ENCODE results near the gene CROCC2.

Gene CROCC2

DNA sequence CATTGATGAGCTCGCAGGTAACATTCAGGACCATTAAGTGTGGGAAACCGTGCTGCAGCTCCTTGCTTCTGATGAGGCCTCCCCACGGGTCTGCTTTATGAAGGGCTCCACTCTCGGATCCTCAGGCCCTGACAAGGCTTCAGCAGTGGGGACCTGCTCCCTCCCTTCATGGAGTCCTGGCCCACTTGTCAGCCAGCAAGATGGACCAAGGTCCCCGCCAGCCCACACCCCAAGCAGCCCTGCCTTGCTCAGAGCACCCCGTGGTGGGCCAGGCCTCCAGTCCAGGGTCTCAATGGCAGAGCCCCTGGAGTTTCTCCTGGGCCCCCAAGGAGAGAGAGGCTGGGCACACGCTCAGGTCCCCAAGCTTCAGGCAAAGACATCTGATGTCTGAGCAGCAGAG, 41.5 kb downstream of the CROCC2 start:
- no peak overlapping the region for H3K27ac Mint-ChIP-seq
- H3K4me1 Mint-ChIP-seq, result peaks cover 8% of the 10 kb centered on the region
- H3K27me3 Mint-ChIP-seq (ENCODE audit: low read depth, poor library complexity), result peaks cover 15% of the 10 kb centered on the region
- no peaks in the 10 kb centered on the region for H3K9me3 Mint-ChIP-seq
- DNase-seq, result no peak
- H3K4me3 Mint-ChIP-seq, result no peak overlapping the region
- no peaks in the 10 kb centered on the region for H3K36me3 Mint-ChIP-seq (ENCODE audit: low read depth)
- TF ChIP-seq, protein P1, sequence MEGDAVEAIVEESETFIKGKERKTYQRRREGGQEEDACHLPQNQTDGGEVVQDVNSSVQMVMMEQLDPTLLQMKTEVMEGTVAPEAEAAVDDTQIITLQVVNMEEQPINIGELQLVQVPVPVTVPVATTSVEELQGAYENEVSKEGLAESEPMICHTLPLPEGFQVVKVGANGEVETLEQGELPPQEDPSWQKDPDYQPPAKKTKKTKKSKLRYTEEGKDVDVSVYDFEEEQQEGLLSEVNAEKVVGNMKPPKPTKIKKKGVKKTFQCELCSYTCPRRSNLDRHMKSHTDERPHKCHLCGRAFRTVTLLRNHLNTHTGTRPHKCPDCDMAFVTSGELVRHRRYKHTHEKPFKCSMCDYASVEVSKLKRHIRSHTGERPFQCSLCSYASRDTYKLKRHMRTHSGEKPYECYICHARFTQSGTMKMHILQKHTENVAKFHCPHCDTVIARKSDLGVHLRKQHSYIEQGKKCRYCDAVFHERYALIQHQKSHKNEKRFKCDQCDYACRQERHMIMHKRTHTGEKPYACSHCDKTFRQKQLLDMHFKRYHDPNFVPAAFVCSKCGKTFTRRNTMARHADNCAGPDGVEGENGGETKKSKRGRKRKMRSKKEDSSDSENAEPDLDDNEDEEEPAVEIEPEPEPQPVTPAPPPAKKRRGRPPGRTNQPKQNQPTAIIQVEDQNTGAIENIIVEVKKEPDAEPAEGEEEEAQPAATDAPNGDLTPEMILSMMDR (IDR thresholded peaks at IDR 0.05), result no peak

DNA sequence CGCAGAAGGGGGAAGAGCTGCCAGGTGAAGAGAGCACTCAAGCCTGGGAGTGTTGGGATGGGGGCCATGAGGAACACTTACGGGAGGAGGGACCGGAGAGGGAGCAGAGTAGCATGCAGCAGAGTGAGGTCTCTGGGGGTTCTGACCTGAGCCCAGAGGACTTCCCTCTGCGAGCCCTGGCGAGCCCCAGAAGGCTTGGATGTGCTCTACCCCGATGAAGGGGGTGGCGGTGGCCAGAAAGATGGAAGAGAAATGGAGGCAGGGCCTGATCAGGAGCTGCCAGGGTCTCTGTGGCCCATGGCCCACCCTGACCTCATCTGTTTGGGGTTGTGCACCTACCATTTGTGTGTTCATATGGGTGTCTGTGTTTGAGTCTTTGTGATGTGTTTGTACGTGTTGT, 42.0 kb downstream of the CROCC2 start:
- Mint-ChIP-seq H3K27me3 (ENCODE audit: low read depth, poor library complexity) (peaks cover 13% of the 10 kb centered on the region), H3K36me3 (ENCODE audit: low read depth) (no peaks in the 10 kb centered on the region), H3K27ac (no peak overlapping the region), H3K4me3 (no peak overlapping the region), H3K9me3 (no peaks in the 10 kb centered on the region), H3K4me1 (peaks cover 8% of the 10 kb centered on the region)
- no peak for DNase-seq
- TF ChIP-seq, protein P1 (IDR thresholded peaks at IDR 0.05), result no peak

- no peak overlapping the region for H3K27ac Mint-ChIP-seq
- no peak for DNase-seq
- H3K27me3 Mint-ChIP-seq (ENCODE audit: low read depth, poor library complexity), result peaks cover 13% of the 10 kb centered on the region
Measured at GRCh38 chr2:240948905-240949790, 43.0 kb downstream of the CROCC2 start.

GRCh38 chr2:240949791-240950705, 43.9 kb downstream of the CROCC2 start:
- no peaks in the 10 kb centered on the region for H3K9me3 Mint-ChIP-seq
- H3K4me3 Mint-ChIP-seq, result no peak overlapping the region
- peaks cover 23% of the 10 kb centered on the region for H3K4me1 Mint-ChIP-seq
- TF ChIP-seq, protein P1 (IDR thresholded peaks at IDR 0.05), result no peak
- no peaks in the 10 kb centered on the region for H3K36me3 Mint-ChIP-seq (ENCODE audit: low read depth)
- H3K27me3 Mint-ChIP-seq (ENCODE audit: low read depth, poor library complexity), result peaks cover 18% of the 10 kb centered on the region
- DNase-seq, result no peak
- H3K27ac Mint-ChIP-seq, result no peak overlapping the region

More at GRCh38 chr2:240948905-240949790, 43.0 kb downstream of the CROCC2 start:
- Mint-ChIP-seq H3K9me3 (no peaks in the 10 kb centered on the region), H3K4me1 (peaks cover 14% of the 10 kb centered on the region), H3K4me3 (no peak overlapping the region), H3K36me3 (ENCODE audit: low read depth) (no peaks in the 10 kb centered on the region)
- TF ChIP-seq, protein P1 (IDR thresholded peaks at IDR 0.05), result no peak

DNA sequence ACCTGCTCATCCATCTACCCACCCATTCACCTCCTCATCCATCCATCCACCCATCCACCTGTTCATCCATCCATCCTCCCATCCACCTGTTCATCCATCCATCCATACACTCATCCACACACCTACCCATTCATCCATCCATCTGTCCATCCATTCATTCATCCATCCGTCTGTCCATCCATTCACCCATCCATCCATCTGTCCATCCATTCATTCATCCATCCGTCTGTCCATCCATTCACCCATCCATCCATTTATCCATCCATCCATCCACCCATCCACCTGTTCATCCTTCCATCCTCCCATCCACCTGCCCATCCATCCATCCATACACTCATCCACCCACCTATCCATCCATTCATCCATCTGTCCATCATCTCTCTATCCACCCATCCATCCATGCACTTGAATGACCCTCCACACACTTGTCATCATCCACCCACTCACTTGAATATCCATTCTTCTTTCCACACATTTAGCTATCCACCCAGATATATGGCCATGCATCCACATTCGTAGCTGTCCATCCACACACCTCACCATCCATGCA, 45.0 kb downstream of the CROCC2 start:
- Mint-ChIP-seq H3K27ac (no peak overlapping the region), H3K9me3 (no peaks in the 10 kb centered on the region), H3K27me3 (ENCODE audit: low read depth, poor library complexity) (peaks cover 16% of the 10 kb centered on the region), H3K4me3 (no peak overlapping the region), H3K4me1 (peaks cover 23% of the 10 kb centered on the region), H3K36me3 (ENCODE audit: low read depth) (no peaks in the 10 kb centered on the region)
- TF ChIP-seq, protein P1 (IDR thresholded peaks at IDR 0.05), result no peak
- no peak for DNase-seq
